Tongue (tissue), 2 donors: Measurements from ENCODE around the gene PARD3. TPM values are rescaled to one million over a fixed set of nuclear protein-coding genes. Genes with fewer than 3 reads are reported as not detected.

Experiments
- DNase-seq: peaks from one replicate; pipeline ENCODE4 v3.0.0-alpha.2; 2015
- total RNA-seq: library from RNA; depleted of rRNA; stranded (reverse); fragments of >200 nt; gene quantifications from one replicate; pipeline ENCODE4 v1.2.3, GENCODE V29; 2014

PARD3 gene
- total RNA-seq, 1 donor from 2014 or later: 129 TPM

DNA sequence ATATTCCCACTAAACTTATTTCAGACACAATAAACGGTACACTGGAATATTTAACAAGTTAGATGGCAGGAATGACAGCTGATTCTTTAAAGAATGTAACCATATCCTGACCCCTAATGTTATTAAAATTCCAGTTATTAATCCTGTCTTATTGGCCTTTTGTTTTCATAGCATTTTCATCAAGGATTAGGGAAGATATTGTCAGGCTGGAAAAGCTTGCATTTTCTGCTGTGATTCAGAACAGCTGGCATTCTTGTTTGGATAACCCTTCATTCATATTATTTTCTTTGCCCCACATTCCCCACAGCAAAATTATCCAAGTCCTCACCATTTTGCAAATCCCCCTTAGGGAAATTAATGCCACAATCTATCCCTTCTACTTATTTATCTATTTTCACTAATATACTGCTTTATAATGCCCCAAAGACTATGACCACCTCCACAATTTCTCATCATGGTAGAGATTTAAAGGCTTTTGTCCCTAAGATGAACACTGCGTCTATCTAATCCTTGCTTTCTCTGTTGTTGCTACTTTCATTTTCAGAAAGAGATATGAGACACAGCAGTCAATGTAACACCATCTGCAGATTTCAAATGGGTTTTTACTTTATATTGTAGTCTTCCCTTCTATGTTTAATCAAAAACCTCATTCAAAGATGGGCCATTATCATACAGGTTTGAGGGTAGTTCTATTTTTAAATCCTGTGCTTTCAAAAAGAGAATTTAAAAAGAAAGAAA, 475.1 kb downstream of the PARD3 start:
- DNase-seq: peak; percentile 26

DNA sequence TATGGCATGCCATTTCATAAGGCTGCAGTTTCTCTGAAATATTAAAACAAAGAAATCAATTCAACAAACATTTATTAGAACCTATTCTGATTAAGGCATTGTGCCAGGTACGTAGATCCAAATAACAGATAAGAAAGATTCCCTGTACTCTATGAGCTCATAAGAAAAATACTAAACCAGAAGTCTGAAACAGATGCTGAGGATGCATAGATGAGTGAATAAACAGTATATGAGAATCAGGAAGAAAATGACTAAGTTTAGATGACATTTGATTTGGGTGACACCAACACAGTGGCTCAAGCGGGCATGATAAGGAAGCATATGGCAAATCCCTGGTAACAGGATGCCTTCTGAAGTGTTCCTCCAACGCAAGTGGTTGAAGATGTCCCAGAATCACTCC, 477.2 kb downstream of the PARD3 start:
- no peak for DNase-seq

DNA sequence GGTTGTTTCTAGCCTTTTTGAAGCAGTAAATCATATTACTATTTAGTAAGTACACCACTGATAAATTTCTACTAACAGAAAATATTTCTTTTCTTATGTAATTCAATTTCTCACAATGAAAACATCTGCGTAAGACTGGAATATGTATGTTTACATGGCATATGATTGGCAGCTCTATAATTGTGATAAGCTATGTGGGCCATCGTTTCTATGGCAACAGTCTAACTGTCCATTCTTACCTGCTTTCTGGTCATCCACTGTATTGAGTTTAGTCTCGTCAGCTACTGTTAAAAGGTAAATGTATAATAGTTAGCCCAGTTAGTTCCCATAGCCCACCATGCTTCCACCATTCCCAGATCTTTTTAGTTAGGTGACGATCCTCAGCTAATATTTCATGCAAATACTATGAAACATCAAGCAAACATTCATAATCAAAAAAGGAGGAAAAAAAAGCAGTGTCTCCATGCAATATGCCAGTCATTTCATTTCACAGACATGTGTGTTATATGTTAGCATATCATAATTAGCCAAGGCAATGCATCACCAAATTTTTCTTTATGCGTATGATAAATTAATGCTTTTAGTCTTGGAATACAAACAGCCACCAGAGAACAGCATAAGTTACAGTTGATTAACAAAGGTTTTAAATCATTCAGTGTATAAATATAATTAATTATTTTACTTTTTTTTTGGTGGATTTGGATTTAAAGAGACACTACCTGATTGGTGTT, 479.0 kb downstream of the PARD3 start:
- no peak for DNase-seq

DNA sequence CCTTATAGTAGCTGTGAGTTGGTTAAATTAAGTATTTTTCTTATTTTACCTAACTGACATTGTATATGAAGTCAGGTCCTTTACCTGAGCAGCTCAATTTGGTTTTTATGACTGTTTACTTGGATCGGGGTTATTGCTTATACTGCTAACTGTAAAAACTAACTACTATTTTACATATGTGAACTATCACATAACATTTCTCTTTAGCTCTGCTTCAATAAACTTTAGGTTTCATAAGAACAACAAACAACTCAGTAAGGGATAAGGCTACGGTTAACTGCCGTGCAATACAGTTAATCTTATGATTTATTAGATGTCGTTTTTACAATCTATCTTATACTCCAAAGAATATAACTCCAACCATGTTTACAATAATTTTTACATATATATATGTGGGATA, 480.2 kb downstream of the PARD3 start:
- DNase-seq: no peak

DNA sequence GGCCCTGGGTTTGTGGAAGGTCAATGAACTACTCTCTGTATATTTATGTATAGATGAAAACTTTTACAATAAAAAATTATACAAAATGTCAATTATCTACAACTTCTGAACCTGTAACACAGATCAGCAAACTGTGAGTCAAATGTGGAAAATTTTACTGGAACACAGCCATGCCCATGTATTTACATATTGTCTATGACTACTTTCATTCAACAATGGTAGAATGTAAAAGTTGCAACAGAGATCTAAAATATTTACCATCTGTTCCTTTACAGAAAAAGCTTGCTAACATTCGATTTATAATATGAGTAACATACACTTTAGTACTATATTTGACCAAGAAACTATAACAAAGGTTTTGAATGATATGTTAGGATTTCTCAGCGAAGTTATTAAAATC, 481.6 kb downstream of the PARD3 start:
- no peak for DNase-seq

DNA sequence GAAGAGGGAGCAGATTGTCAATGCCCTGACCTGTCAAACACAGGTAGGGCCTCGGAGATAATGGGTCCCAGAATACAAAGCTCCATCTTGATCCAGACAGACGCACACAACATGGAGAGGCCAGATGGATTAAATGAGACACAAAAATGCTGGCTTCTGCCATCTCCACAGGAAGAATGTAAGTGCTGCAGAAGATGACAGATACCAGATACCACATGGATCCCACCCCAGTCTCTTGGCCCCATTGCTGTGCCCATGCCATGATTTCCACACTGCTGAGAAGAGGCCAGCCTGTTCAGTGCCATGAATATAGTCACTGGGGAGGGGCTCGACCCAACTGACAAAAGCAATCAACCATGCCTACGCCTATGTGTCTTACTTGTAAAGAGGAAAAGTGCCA, 487.9 kb downstream of the PARD3 start:
- DNase-seq: no peak

DNA sequence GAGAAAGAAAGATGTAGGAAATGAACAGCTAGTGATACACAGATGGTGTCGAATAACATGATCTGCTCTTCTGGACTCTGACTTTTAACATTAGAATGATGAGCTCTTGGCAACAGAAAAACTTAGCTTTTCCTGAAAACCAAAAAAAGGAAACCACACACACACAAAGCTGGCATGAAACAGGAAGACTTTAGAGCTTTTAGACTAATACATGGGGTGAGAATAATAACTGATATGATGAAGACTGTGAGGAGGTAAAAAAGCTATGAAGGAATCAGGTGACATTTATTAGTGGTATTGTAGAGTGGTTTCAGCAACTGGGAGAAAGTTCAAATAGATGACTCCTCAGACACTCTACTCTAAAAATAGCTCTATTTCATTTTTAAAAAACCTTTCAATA, 491.9 kb downstream of the PARD3 start:
- DNase-seq: no peak

DNA sequence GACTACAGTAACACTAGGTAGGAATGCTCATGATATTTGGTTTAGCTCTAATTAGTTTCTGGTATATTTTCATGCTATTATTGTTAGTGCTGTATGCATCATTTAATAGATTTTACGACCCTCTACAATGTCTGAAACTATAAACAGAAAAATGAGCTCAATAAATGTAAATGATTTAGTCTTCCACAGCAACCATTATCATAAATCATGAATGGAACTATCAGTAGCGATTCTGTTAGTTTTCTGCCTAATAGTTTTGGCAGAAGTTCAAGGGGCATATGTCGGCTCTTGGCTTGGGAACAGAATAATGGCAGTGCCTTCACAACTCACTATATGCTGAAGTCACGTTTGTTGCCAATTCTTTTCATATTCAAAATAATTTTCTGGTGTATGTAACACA, 494.8 kb downstream of the PARD3 start:
- DNase-seq: peak; percentile 73

DNA sequence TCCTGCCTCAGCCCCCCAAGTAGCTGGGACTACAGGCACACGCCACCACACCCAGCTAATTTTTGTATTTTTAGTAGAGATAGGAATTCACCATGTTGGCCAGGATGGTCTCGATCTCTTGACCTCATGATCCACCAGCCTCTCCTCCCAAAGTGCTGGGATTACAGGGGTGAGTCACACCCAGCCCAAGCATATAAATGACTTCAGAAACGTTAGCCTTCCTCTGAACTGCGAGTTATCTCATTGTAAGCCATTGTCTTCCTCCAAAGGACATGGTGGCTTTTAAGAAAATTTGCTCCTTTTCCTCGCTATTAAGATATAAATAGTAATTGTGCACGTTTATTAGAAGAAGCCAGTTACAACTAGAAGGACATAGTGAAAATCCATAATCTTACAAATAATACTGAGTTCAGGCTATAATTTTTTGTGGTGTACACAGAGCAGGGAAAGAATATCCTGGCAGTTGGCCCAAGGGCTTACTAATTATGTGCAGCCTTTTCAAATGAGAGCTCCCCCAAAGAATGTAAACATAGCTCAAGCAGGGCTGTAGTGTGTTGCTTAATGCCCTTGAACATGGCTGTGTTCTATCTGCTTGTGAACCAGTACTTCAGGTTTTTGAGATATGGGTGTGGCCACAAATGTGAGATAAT, 495.8 kb downstream of the PARD3 start:
- DNase-seq: peak; percentile 94

DNA sequence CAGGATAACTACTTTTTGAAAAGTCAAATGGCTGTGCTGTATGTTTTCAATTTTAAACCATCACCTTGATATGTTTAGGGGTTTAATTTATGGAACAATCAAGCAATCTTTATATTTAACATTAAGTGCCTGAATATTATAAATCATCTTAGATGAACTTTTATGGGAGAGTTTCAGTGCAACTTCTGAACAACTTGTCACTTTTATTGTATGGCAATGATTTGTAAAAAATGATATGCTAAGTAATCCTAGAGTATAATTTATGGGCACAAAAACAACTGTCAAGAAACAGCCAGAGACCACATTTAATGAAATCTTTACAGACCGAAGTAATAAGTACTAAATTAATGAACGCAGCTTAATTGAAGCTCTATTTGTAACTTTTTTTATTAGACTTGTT, 498.9 kb downstream of the PARD3 start:
- no peak for DNase-seq

DNA sequence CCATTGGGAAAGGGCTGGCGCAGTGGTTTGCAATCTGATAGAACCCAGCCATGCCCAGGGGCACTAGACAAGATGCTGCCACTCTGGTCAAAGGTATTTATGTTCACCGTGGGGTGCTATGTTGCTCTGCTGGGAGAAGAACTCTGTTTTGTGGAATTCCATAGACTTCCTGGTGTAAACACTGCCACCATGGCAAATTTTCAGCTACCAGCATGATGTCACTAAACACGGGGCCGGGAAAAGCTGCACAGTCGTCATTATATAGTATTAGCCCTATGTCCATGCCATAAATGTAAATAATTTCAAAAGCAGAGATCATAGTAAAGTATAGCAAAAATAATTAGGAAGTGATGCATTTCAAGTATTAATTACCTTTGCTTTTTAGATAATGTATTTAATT, 500.6 kb downstream of the PARD3 start:
- DNase-seq: no peak

DNA sequence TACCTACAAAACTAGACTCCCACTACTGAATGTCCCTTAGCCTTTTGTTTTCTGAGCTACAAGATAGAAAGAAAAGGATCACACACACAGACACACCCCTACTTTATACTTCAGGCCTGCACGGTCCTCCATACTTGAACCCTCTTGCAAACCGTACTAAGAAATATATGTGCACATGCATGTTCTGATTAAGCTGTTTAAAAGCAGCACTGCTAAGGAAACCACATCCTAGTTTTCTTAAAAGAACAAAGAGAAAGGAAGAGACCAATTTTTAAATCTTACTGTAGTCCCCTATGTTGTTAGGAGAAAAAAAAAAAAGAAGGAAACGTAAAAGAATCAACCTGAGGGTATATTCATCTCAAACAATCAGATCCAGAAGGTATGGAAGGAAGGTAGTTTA, 501.2 kb downstream of the PARD3 start:
- DNase-seq: no peak

DNA sequence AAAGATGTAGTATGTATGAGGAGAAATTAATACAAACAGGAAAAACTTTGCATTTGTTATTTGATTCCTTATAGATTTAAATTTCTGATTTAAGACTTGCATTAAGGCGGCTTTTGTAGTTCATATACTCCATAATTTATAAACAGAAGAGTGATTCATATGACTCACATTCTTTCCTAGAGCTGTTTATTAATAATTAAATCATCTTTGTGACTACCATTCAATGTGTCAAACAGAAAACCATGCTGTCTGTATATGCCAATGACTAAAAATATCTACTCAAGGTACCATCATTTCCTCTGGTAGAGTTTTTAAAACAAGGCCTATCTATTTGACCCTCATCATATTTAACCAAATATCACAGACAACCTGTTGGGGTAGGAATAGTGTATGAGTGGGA, 501.7 kb downstream of the PARD3 start:
- DNase-seq: no peak

DNA sequence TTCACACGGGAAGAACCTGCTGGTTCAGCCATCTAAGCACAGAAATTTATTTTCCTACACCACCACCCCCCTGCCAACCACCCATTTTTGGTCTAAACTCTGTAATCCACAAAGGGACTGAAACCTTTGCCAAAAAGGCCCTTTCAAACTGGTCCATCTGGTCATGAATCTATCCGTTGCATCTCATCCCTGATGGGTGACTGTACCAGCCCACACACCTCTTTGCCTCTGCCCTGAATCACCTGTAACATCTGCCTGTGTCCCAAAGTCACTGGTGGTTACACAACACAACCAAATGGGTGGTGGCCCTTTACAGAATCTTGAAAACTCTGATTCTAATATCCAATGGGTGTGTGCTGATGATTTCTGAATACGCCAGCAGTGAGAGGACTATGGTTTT, 503.4 kb downstream of the PARD3 start:
- DNase-seq: no peak

DNA sequence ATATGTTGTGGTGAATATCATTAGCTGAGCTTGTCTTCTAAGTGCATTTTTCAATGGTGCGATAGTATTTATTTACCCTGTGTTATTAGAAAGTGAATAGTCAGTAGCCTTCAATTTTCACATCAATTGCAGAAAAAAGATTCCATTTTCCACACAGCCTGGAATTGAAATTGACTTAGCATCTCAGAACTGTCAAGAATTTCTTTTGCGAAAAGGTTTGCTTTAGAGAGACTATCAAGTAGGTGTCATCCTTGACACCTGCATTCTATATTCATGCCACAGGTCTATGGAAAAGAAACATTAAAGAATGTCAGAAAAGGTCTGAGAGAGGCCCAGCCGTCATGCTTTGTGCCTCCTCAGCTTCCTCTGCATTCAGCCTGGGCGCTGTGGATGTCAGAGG, 504.9 kb downstream of the PARD3 start:
- DNase-seq: no peak

DNA sequence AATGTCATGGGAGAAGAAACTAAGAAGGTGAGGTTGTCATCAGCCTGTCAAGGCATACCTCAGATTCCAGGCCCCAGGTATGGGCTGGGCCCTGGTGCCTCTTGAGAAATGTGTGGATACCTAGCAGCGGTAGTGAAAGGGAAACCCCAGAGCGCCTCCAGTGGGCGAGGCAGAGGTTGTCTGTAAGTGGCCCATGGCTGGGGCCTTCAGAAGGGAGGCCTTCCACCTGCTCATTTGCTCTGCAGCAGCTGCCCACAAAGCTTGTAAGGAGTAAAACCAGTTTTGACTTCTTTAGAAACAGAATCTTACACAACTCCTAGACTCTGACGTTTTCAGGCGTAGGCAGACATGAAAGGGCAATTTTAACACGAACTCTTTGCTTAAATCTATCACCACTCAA, 509.9 kb downstream of the PARD3 start:
- DNase-seq: peak; percentile 74

DNA sequence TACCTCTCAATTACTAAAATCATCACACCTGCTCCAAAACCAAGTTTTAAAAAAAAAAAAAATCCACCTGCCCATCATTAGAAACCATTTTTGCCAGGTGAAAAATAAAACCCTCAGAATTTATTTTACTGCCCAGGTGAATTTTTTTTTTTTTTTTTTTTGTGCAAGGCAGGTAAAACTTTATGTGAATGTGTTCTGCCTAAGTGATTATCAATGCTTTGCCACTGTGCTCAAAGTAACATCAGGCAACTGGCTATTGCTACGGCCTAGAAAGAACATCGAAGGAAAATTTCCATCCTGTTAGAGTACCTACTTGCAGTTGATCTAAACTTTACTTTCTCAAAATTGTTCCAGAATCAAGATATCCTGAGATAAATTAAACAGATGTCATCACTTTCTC, 512.1 kb downstream of the PARD3 start:
- no peak for DNase-seq

DNA sequence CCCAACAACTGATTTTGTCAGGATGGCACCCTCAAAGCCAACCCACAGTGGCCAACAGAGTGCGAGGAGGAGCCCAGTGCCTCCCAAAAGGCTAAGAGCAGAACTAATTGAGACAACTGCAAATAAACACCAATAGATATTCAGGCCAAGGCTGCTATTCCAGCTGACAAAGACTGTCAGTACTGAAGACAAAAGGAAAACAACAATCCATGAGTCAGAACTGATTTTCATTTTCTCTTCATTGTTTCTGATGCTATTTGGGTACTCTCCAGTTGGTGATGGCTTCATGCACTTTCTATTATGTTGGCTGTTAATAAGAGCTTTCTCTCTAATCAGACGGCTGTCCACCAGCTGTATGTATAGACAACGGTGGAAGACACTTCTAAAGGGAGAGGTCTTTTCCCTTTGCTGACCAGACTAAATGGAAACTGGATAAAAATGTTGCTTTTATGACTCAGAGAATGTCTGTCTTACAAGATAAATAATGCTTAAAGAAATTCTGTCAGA, 515.9 kb downstream of the PARD3 start:
- DNase-seq: peak; percentile 35

DNA sequence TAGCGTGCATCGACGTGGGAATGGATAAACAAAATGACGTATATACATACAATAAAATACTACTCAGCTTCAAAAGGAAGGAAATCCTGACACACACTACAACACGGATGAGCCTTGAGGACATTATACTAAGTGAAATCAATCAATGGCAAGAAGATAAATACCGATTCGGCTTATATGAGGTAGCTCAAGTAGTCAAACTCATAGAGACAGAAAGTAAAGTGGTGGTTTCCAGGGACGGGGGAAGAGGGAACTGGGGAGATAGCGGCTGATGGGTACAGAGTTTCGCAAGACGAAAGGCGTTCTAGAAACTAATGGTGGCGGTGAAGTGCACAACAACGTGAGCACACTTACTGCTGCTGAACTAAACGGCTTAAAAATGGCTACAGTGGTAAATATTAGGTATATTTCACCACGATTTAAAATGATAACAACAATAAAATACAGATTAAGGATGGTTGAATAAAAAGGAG, 516.7 kb downstream of the PARD3 start:
- DNase-seq: no peak

DNA sequence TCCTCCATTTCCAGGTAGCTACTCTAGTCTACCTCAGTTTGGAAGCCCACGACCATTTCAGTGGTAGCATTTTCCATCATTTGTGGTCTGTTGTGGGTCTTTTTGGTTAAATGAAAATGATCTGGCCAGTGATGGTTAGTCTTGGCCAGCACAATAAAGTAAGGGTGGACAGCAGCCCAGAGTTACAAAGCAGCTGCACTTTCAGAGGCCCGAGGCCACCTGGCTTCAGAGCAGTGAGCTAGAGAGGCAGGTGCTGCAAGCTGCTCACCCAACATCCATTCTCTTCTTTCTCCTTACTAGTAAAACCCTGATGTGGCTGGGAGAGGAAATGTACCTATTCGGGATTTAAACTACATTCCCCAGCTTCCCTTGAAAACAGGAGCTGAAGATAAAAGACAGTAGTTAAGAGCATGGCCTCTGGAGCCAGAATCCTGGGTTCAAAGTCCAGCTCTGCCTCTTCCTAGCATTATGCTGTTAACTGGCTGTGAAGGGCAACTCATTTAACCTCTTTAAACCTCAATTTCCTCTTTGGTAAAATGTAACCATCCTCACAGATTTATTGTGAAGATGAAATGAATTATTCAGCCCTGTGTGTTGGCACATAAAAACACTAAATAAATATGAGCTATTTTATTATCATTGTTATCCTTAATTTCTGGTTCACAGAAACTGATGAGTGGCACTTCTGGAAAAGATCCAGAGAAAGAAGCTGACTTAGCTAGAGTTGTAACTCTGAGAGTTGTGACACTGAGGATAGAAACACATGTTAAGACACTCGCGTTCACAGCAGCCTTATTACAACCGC, 517.4 kb downstream of the PARD3 start:
- DNase-seq: peak; percentile 24

DNA sequence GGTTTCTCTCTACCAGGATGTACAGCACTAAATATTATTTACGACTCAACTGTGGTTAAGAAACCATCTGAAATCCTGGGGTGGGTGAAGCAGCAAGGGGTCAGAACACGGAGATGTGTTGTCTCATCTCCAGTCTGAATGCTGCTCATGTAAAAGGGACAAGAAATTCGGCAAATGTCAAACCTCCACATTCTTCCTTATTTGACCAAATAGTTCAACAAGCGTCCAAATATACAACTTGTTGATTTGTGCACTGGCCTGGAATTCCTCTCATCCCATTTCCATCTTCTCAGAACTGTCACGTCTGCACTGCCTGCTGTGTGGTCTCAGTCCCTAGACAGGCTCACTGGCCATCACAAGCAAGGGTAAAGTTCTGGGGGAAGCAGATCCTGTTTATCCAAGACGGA, 520.0 kb downstream of the PARD3 start:
- no peak for DNase-seq

DNA sequence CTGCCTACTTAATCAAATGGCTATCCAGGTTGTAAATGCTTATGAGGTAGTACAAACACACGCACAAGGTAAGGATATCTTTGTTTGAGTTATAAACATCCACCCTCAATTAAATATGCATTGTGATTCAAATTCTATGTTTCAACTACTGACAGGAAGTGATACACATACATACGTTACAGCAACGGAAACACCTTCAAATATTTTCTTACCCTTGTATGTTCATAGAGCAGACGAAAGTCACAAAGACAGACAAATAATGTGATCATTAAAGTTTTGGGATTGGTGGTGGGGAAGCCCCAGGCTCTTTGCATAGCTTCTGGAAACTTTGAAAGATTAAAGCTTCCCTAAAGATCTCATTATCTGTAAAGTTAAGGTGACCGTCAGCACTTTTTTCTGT, 521.0 kb downstream of the PARD3 start:
- no peak for DNase-seq
